SK-N-SH treated with all-trans-retinoic acid at 6 μM for 48 hours (cell line): ENCODE results near the gene SLC12A7.

Experiments
- ARNTL ChIP-seq: fragments of 450-650 bp; formaldehyde crosslinking; IDR thresholded peaks from 2 replicates; pipeline ENCODE4 v1.5.0; 2020; ENCODE audit warnings: low read depth, mild to moderate bottlenecking, moderate library complexity, borderline replicate concordance
- BACH2 ChIP-seq: fragments of 250-450 bp; sonication (Bioruptor Pico); IDR thresholded peaks from 2 replicates; pipeline ENCODE4 v1.9.0; 2021; ENCODE audit warnings: mild to moderate bottlenecking, borderline replicate concordance
- CREB5 ChIP-seq: fragments of 250-450 bp; sonication (Bioruptor Pico); IDR thresholded peaks from 2 replicates; pipeline ENCODE4 v1.5.1; 2020; ENCODE audit warnings: low read depth, mild to moderate bottlenecking, moderate library complexity
- ESRRG ChIP-seq: fragments of 250-450 bp; sonication (Bioruptor Pico); IDR thresholded peaks from 2 replicates; pipeline ENCODE4 v1.6.1; 2021; ENCODE audit warnings: mild to moderate bottlenecking
- OSR1 ChIP-seq: fragments of 250-450 bp; sonication (Bioruptor Pico); IDR thresholded peaks from 2 replicates; pipeline ENCODE4 v1.8.0; 2022; ENCODE audit warnings: moderate library complexity, mild to moderate bottlenecking, inconsistent platforms
- PATZ1 ChIP-seq: fragments of 250-450 bp; sonication (Bioruptor Pico); IDR thresholded peaks from 2 replicates; pipeline ENCODE4 v1.8.0; 2020; ENCODE audit warnings: mild to moderate bottlenecking, moderate library complexity, borderline replicate concordance
- POU6F1 ChIP-seq: fragments of 250-450 bp; sonication (Bioruptor Pico); IDR thresholded peaks from 2 replicates; pipeline ENCODE4 v1.8.0; 2021; ENCODE audit warnings: low read depth, mild to moderate bottlenecking, moderate library complexity, borderline replicate concordance
- RARB ChIP-seq: fragments of 250-450 bp; sonication (Bioruptor Pico); IDR thresholded peaks from 2 replicates; pipeline ENCODE4 v1.8.0; 2021; ENCODE audit warnings: mild to moderate bottlenecking, moderate library complexity
- SNAI2 ChIP-seq: fragments of 250-450 bp; sonication (Bioruptor Pico); IDR thresholded peaks from 2 replicates; pipeline ENCODE4 v1.5.0; 2020; ENCODE audit warnings: mild to moderate bottlenecking, moderate library complexity
- TCF4 ChIP-seq: fragments of 250-450 bp; sonication (Bioruptor Pico); IDR thresholded peaks from 2 replicates; pipeline ENCODE4 v1.8.0; 2021; ENCODE audit warnings: mild to moderate bottlenecking, moderate library complexity, borderline replicate concordance
- TSHZ2 ChIP-seq: fragments of 250-450 bp; sonication (Bioruptor Pico); IDR thresholded peaks from 2 replicates; pipeline ENCODE4 v1.5.0; 2020; ENCODE audit warnings: mild to moderate bottlenecking, moderate library complexity
- ZC3H10 ChIP-seq: fragments of 250-450 bp; sonication (Bioruptor Pico); IDR thresholded peaks from 2 replicates; pipeline ENCODE4 v1.5.1; 2021; ENCODE audit warnings: mild to moderate bottlenecking, moderate library complexity
- ZFP3 ChIP-seq: fragments of 250-450 bp; sonication (Bioruptor Pico); IDR thresholded peaks from 2 replicates; pipeline ENCODE4 v1.5.0; 2020; ENCODE audit warnings: mild to moderate bottlenecking, moderate library complexity
- ZFP30 ChIP-seq: fragments of 450-650 bp; formaldehyde crosslinking; IDR thresholded peaks from 2 replicates; pipeline ENCODE4 v1.5.0; 2022; ENCODE audit warnings: mild to moderate bottlenecking, moderate library complexity

GRCh38 chr5:1090538-1090937 lies 21.3 kb downstream of the SLC12A7 start:
- TF ChIP-seq BACH2 (CRISPR knock-in tag) (no peak), ARNTL (no peak), ZFP3 (CRISPR knock-in tag) (no peak), ZFP30 (CRISPR knock-in tag) (no peak), ZC3H10 (no peak), ESRRG (CRISPR knock-in tag) (no peak), RARB (no peak), TSHZ2 (CRISPR knock-in tag) (no peak), CREB5 (CRISPR knock-in tag) (no peak), PATZ1 (CRISPR knock-in tag) (no peak), OSR1 (CRISPR knock-in tag) (no peak), POU6F1 (CRISPR knock-in tag) (no peak), TCF4 (no peak), SNAI2 (CRISPR knock-in tag) (no peak)
